ENCODE results near the gene PARP6.

Gene PARP6

GRCh38 chr15:72272213-72272996 is at the start of gene PARP6:
Gene PARP6, minus strand, starts transcription at chr15:72272554. Its CDS starts 5,077 bp downstream, at chr15:72267477.
- peak; percentile 100 for DNase-seq

- peak; percentile 90 for DNase-seq
These were observed 47.8 kb upstream of the PARP6 start, which contains the start of gene CELF6 for GRCh38 chr15:72319985-72320671. Gene CELF6, minus strand, starts transcription at chr15:72320157. Its CDS starts 283 bp downstream, at chr15:72319874.

- peak; percentile 82 for DNase-seq
These were observed 47.1 kb upstream of the PARP6 start for GRCh38 chr15:72319360-72319984.

GRCh38 chr15:72318408-72318942 is 46.1 kb upstream of the PARP6 start:
- peak; percentile 36 for DNase-seq

- DNase-seq = peak; percentile 48
These were observed 43.5 kb upstream of the PARP6 start for GRCh38 chr15:72315706-72316370.

- DNase-seq = peak; percentile 21
These were observed 41.5 kb upstream of the PARP6 start for GRCh38 chr15:72313881-72314280.

GRCh38 chr15:72313448-72313840 is 41.1 kb upstream of the PARP6 start:
- DNase-seq = no peak

- peak; percentile 84 for DNase-seq
These were observed 40.5 kb upstream of the PARP6 start for GRCh38 chr15:72312605-72313447.

- no peak for DNase-seq
These were observed 34.7 kb upstream of the PARP6 start for GRCh38 chr15:72307026-72307425.

- peak; percentile 76 for DNase-seq
These were observed 33.9 kb upstream of the PARP6 start for GRCh38 chr15:72306211-72306785.

GRCh38 chr15:72304596-72304995 is 32.2 kb upstream of the PARP6 start:
- no peak for DNase-seq

- DNase-seq = peak; percentile 17
These were observed 30.6 kb upstream of the PARP6 start for GRCh38 chr15:72302955-72303354.

GRCh38 chr15:72289597-72290325 is 17.4 kb upstream of the PARP6 start:
- no peak for DNase-seq

GRCh38 chr15:72288796-72289596 is 16.6 kb upstream of the PARP6 start:
- no peak for DNase-seq

- peak; percentile 80 for DNase-seq
These were observed 13.7 kb upstream of the PARP6 start for GRCh38 chr15:72285927-72286516.

- DNase-seq = no peak
These were observed 13.0 kb upstream of the PARP6 start for GRCh38 chr15:72285402-72285801.

- no peak for DNase-seq
These were observed 12.4 kb upstream of the PARP6 start for GRCh38 chr15:72284781-72285180.

- DNase-seq = no peak
These were observed 9.4 kb upstream of the PARP6 start for GRCh38 chr15:72281713-72282112.

- no peak for DNase-seq
These were observed 8.4 kb upstream of the PARP6 start for GRCh38 chr15:72280751-72281150.
